Muscle of back (tissue), 11 donors: ENCODE data around the gene ENDOD1. TPM values are rescaled to one million over a fixed set of nuclear protein-coding genes. Genes with fewer than 3 reads are reported as not detected.
"Not testable (repeated sequence)": the region's sequence is repeated elsewhere in the genome, so short reads cannot be mapped to it uniquely, and the experiment has no call there.

Experiments
- DNase-seq, 3 donors: peaks; one replicate each; pipeline versions ENCODE4 v3.0.0 to v3.0.0-alpha.2; 2013
- polyA plus RNA-seq, 10 donors: library from polyadenylated mRNA; unstranded; fragments of 120-200 nt; gene quantifications; one replicate each; pipeline ENCODE4 v1.2.1, GENCODE V29; 2013; ENCODE audit not compliant: insufficient read length in 10 of 10

Gene ENDOD1
- polyA plus RNA-seq, 10 donors: 53.1 to 89.3 (median 63.0) TPM

GRCh38 chr11:95100856-95101507 is 11.3 kb downstream of the ENDOD1 start:
- DNase-seq: peak; percentile 40 to 66 (median 54)

DNA sequence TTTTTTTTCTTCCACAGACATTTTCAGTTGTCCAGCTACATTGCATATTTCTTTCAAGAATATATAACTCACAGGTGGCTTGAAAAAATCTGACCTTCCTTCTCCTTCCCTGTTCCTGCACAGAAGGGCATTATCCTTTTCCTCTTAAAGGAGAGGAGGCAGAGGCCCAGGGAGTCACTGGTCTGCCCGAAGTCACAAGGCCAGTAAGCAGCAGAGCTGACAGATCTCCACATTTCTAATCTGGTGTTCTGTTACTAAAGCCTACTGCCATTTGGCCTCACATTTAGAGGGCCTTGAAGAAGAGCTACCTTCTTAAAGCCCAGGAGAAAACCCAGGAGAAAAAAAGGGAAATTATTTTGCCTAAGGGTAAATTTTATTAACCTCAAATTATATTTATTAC is 12.3 kb downstream of the ENDOD1 start:
- DNase-seq: no peak

- DNase-seq: no peak
Observed at GRCh38 chr11:95102733-95103132, 13.1 kb downstream of the ENDOD1 start.

DNA sequence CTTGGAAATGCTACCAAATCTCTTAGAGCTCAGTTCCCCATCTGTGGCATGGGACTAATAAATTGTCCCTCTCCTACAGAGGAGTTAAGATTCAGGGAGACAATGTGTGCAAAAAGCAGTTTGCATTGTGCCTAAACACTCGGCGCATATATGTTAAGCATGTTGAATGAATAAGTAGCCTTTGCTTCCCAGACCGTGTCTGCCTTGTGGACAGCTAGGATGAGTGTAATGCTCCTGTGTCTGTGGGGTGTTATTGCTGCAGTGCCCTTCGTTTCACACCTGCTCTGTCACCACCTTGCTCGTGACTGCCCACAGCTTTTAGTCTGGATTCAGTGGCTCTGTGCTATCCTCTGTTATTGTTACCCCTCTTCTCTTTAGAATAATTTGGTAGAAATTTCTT is 14.1 kb downstream of the ENDOD1 start:
- DNase-seq: no peak

DNA sequence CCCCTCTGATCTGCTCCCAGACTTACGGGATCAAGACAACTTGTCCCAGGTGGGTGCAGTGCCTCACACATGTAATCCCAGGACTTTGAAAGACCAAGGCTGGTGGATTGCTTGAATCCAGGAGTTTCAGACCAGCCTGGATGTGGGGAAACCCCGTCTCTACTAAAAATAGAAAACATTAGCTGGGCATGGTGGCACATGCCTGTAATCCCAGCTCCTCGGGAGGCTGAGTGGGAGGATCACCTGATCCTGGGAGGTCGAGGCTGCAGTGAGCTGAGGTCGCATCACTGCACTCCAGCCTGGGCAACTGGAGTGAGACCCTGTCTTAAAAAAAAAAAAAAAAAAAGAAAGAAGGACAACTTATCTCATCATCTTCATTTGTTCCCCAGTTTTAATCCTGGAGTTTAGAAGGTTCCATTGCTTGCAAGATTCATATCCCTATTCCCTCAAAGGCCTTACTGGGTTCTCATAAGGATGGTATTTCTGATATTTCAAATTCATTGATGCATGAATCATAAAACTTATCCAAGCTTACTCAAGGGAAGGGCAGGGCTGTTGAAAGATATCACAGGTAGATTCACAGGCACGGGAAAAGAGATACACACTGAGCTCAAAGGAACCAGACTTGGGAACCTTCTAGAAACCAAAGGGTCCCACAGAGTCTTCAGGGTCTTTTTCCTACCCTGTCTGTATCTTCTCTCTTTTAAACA is 14.6 kb downstream of the ENDOD1 start:
- DNase-seq: no peak

DNA sequence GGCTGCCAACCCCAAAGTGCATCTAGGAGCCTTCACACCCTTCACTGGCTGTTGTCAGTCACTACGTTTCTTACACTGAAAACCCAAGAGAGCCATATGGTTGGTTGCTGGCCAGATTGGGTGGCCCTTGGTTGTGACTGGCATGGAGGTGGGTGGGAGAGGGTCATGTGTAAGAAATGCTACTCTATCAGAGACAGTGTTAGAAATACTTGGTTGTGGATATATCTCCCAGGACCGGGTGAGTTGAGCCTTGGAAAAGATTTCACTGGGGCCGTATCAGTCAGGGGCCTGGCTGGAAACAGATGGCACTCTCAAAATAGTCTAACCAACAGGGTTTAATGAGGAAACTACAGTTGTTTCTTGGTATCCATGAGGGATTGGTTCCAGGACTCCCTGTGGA is 15.2 kb downstream of the ENDOD1 start:
- no peak for DNase-seq

DNA sequence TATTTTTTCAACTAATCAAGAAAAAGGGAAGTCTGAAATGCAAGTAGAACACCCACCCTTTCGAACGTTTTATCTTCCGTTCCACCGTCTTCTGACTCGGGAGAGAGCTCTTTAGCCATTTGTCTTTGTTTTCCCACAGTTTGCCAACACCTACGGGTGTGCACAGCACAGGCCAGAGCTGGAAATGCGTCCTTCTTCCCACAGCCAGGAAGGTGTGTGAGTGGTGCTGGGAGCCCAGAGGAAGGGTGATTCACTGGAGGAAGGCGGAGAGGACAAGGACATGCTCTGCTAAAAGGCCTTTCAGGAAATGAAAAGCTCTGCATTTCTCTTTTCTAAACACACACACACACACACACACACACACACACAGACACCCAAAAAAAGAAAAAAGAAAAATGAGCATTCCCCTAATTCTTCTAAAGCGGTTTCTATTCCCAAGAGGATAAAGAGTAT is 18.5 kb downstream of the ENDOD1 start:
- DNase-seq: peak in 1 of 3 donors; percentile 40

DNA sequence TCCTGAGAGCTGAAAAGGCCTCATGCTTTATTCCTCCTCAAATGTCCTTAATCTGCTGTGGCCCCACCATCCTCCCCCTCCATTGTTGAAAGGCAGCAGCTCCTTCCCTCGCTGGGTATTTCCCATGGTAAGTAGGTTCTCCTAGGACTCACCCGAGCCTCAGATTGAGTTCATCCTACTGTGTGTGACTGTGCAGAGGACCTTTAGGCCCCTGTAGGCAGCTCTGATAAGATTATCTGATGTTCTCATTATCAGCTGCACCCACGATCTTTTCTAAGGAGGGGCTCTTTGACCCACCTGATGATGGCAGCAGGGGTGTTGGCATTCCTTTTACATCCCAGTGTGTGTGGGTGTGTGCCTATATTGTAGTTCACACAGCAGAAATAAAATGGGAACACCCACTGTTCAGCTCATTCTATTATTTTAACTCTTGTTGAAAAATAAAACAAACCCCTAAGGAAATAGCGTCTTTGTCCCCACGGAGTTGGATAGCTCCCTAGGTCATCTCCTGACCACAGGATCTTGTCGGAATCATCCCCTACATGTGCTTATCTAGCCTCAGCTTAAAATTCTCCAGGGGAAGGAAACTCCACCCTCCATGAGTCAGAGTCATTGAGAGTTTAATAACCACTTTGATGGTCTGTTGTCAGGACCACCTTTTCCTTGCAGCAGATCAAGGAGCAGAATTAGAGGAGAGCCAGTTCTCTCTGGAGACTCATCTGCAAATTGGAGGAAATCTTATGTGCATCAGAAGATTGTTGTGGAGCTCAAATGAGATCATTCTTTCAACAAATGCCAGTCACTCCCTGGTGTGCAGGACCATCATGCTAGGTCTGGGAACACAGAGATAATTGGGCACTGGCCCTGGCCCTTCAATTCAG is 19.3 kb downstream of the ENDOD1 start:
- no peak for DNase-seq

DNA sequence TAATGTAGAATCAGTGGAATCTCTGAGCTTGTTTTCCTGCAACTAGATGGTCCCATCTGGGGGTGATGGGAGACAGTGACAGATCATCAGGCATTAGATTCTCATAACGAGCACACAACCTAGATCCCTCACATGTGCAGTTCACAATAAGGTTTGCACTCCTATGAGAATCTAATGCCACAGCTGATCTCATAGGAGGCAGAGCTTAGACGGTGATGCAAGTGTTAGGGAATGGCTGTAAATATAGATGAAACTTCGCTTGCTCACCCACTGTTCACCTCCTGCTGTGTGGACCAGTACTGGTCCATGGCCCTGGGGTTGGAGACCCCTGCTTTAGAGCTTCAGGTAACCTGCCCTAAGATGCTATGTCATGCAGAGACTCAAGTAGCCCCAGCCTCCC is 21.8 kb downstream of the ENDOD1 start:
- DNase-seq: not testable (repeated sequence)

DNA sequence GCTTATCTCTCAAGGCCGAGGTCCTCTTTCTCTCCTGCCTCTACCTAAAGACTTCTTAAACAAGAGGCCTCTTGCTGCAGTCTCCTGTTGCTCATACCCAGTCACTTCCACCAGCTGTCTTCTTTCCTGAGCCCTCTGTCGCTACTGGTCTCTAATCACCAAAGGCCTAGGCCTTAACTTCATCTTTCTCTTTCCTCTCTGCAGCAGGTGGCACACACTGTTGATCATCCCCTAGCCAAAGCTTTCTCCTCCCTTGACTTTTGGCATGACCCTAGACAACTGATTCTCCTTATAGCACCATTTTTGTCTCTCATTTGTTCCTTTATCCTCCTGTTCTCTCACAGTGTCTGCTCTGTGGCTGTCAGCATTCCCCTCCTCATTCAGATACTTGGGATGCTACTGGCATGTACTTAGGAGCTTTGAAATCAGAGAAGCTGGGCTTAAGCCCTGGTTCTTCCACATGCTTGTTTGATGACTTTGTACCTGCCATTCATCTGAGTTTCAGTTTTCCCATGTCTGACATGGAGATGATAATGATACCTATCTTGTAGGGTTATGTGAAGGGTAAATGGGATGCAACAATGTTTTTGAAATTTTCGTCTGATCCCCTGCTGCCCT is 22.4 kb downstream of the ENDOD1 start:
- DNase-seq: no peak

- DNase-seq: no peak
Observed at GRCh38 chr11:95115597-95115996, 26.0 kb downstream of the ENDOD1 start.

DNA sequence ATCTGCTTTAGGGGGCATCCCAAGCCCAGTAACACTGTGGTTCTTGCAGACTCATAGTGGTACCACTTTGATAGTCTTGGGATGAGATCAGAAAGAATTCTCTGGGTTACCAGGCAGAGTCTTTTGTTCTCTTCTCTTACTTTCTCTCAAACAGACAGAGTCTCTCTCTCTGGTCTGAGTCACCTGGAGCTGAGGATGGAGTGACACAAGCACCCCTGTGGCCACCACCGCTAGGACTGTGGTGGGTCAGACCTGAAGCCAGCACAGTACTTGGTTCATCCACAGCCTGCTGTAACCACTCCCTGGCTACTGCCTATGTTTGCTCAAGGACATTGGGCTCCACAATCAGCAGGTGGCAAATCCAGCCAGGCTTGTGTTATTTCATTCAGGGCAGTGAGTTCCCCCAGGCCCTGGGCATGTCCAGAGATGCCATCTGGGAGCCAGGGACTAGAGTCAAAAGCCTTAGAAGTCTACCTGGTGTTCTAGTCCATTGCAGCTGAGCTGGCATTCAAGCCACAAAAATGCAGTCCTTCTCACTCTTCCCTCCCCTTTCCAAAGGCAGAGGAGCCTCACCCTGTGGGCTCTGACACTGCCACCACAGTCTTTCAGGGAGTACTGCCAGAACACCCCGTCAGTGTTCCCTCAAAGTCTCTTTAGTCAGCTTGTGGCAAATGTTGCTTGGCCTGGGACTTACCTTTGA is 29.9 kb downstream of the ENDOD1 start:
- no peak for DNase-seq

- no peak for DNase-seq
Observed at GRCh38 chr11:95121698-95122097, 32.1 kb downstream of the ENDOD1 start.

GRCh38 chr11:95123556-95123955 is 33.9 kb downstream of the ENDOD1 start:
- peak; percentile 53 to 80 (median 62) for DNase-seq

- no peak for DNase-seq
Observed at GRCh38 chr11:95128602-95129001, 39.0 kb downstream of the ENDOD1 start.

DNA sequence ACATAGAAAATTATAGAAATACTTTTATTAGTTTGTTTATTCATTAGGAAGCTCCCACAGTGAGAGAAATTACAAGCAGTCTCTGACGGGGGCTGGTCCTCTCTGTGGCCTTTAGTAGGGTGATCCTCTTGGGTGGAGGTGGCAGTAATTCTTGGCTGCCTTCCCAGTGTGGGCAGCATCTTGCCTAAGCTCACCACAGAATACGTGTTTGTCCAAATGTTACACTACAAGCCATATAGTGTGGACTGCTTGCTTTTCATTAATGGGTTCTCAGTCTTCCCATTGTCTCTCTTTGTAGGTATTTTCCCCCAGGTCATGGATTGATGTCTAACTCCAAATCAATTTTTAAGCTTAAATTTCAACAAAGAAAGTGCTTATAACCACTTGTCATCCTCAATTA is 43.3 kb downstream of the ENDOD1 start:
- DNase-seq: no peak

- peak in 2 of 3 donors; percentile 41 to 46 for DNase-seq
Observed at GRCh38 chr11:95134491-95134890, 44.8 kb downstream of the ENDOD1 start.

DNA sequence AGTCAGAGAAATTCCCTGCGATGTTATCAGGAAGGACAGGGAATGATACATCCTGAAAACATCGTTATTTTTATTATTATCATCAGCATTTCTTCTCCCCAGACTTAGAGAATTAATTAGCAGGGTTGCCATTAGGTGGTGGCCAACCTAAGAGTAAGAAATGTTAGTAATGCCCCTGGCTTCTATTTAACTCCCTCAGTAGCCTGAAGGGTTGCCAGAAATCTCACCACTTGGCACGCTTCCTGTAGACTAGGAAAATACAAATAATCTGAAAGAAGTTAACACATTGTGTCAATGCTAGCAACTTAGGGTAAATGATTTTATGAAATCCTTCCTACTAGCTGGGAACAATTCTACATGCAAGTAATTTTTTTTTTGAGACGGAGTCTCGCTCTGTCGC is 45.5 kb downstream of the ENDOD1 start:
- peak in 1 of 3 donors; percentile 22 for DNase-seq

- no peak for DNase-seq
Observed at GRCh38 chr11:95135880-95136279, 46.2 kb downstream of the ENDOD1 start.

DNA sequence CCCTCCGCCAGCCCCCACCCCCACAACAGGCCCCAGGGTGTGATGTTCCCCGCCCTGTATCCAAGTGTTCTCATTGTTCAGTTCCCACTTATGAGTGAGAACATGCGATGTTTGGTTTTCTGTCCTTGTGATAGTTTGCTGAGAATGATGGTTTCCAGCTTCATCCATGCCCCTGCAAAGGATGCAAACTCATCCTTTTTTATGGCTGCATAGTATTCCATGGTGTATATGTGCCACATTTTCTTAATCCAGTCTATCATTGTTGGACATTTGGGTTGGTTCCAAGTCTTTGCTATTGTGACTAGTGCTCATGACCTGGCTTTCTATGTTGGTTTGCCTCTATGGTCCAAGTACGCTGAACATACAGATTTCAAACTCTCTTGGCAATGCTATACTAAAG is 47.1 kb downstream of the ENDOD1 start:
- not testable (repeated sequence) for DNase-seq

- no peak for DNase-seq
Observed at GRCh38 chr11:95137299-95137698, 47.7 kb downstream of the ENDOD1 start.
